ENCODE measurements around the gene RAB3GAP2. TPM values are rescaled to one million over a fixed set of nuclear protein-coding genes. Genes with fewer than 3 reads are reported as not detected.
A peak's percentile ranks its signal among the peaks of the same experiment; 100 is the strongest.
"Not testable (repeated sequence)": the region's sequence is repeated elsewhere in the genome, so short reads cannot be mapped to it uniquely, and the experiment has no call there.

The RAB3GAP2 gene
- total RNA-seq, 2 donors from 2014 or later = 43.2 to 51.5 TPM

DNA sequence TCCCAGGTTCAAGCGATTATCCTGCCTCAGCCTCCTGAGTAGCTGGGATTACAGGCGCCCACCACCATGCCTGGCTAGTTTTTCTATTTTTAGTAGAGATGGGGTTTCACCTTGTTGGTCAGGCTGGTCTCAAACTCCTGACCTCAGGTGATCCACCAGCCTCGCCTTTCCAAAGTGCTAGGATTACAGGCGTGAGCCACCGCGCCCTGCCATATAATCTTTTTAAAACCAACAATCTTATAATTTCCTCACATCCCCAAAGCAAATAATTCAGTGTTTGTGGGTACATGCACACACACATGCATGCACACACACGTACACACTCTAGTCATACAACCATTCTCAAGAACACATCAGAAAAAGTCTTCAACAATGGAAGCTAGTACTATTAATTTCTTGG is 113.7 kb downstream of the RAB3GAP2 start:
- H3K36me3 Mint-ChIP-seq = peaks cover 24 to 26% of the 10 kb centered on the region in 2 donors
- H3K9me3 Mint-ChIP-seq; DNase-seq (ENCODE audit: low spot score in 2 of 2); H3K27ac Mint-ChIP-seq; ATAC-seq: not testable (repeated sequence)

DNA sequence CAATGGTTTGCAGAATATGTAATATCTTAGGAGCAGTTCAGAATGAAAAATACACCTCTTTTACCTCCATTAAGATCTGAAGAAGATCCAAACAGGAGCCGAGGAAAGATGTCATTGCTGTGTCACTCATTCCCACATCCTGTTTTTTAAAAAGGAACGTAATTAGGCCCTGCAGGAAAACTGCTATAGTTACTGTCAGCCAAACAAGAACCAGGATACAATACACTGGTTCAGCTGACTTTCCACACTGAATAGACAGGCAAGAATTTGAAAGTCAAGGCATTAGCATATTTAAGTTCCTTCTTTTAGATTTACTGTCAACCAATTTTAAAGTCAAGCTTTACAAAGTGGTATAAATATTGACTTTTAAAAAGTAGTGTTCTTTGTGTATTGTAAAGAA is 114.5 kb downstream of the RAB3GAP2 start:
- H3K36me3 Mint-ChIP-seq = peaks cover 24 to 26% of the 10 kb centered on the region in 2 donors
- peak overlapping the region in 1 of 2 donors; percentile 16 for H3K27ac Mint-ChIP-seq
- H3K9me3 Mint-ChIP-seq = no peaks in the 10 kb centered on the region
- ATAC-seq = no peak
- no peak for DNase-seq (ENCODE audit: low spot score in 2 of 2)

DNA sequence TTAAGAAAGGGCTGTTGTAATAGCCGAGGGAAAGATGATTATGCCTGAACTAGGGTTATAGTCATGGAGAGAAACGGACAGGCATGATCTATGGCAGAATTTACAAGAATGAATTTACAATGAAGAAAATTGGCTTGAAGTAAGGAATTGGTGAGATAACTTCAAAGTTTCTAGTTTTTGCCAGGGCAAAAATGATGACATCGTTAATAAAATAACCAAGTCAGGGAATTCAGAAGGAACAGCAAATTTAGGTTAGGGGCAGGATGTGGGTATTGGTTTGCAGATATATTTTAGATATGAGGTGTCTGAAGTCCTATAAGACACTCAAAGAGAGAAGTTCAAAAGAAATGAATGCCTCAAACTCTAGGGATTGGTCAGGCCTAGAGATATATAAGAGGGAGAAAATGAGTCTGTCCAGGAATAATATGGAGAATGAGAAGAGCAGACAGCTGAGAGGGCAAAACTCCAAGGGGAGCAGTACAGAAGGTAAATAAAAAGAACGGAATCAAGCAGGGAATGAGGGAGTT is 115.6 kb downstream of the RAB3GAP2 start:
- peak in 1 of 2 donors; percentile 26 for ATAC-seq
- Mint-ChIP-seq H3K36me3 (peaks cover 24 to 26% of the 10 kb centered on the region in 2 donors), H3K27ac (peak overlapping the region in 1 of 2 donors; percentile 39), H3K9me3 (no peaks in the 10 kb centered on the region)
- no peak for DNase-seq (ENCODE audit: low spot score in 2 of 2)

DNA sequence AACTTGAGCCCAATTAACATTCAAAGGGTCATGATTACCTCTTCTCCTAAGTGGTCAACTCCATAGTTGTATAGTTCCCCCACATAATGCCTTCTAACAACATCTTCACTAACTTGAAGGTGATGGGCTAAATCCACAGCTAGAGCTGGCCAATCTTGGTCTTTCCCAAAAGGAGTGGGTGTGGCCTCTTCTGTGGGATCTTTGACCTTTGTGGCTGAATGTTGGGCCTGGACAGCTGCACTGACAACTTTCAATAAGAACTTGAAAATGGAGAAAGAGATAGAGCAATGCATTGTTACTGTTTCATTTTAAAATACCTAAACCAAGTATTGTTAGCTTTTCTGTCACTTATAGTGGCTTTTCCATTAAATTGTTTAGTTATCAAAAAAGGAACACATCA is 119.1 kb downstream of the RAB3GAP2 start:
- ATAC-seq (no peak), DNase-seq (ENCODE audit: low spot score in 2 of 2) (no peak)
- no peaks in the 10 kb centered on the region for H3K9me3 Mint-ChIP-seq
- H3K27ac Mint-ChIP-seq = no peak overlapping the region
- peaks cover 15 to 17% of the 10 kb centered on the region in 2 donors for H3K36me3 Mint-ChIP-seq

DNA sequence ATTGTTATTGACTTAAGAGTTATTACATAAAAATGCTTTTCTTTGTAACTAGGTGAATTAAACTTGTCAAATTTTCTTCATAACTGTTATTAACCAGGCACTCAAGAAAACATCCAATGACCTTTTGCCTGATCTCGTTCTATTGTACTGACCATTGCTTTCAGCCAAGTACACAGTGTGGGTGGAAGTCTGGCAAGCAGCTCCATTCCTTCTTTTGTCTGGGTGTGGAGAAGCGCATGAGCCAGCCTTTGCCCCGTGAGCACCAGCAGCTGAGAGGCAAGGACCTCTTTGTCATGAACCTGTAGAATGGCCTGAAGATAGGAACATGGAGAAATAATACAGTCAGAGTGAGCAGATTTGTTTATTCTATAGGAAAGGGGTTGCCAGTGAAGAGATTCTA is 120.8 kb downstream of the RAB3GAP2 start:
- DNase-seq (ENCODE audit: low spot score in 2 of 2) = no peak
- Mint-ChIP-seq H3K36me3 (peaks cover 4 to 9% of the 10 kb centered on the region in 2 donors), H3K9me3 (no peaks in the 10 kb centered on the region), H3K27ac (no peak overlapping the region)
- no peak for ATAC-seq

DNA sequence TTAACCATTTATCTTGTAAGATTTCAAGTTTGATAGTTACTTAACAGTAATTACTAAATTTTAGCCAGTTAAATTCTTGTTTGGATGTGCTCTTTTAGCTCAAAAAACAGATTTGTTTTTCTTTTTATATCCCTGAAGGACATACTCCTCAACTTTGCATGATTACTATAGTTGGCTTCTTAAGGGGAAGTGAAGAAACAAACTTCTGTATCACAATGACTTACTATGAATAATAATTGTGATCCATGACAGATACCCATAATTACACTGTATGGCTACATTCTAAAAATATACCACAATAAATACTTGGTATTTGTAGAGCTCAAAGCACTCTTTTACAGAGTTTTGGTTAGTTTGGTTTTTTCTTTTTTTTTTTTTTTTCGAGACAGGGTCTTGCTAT is 122.5 kb downstream of the RAB3GAP2 start:
- no peaks in the 10 kb centered on the region for H3K9me3 Mint-ChIP-seq
- no peak for DNase-seq (ENCODE audit: low spot score in 2 of 2)
- peak overlapping the region; percentile 25 to 60 for H3K27ac Mint-ChIP-seq
- H3K36me3 Mint-ChIP-seq = peaks cover 11 to 13% of the 10 kb centered on the region in 2 donors
- ATAC-seq = no peak

DNA sequence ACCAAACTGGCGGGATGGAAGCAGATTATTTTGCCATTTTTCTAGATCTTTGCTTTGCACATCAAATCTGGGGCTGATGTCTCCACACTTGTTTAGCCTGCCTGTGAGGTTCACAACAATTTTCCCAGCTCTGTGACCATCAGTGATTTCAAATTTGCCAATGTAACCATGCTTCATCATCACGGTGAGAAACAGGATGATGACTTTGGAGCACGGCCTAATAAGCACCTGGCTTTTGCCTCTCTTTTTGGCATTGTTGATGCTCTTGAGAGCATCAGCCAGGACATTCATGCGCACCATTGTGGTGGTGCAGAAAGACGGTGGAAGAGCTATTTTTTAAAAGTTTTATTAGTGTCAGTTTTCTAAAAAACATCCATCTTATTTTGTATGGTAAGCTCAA is 128.2 kb downstream of the RAB3GAP2 start:
- no peak overlapping the region for H3K27ac Mint-ChIP-seq
- H3K9me3 Mint-ChIP-seq = no peaks in the 10 kb centered on the region
- DNase-seq (ENCODE audit: low spot score in 2 of 2) (no peak), ATAC-seq (no peak)
- peaks cover 17 to 25% of the 10 kb centered on the region in 2 donors for H3K36me3 Mint-ChIP-seq

DNA sequence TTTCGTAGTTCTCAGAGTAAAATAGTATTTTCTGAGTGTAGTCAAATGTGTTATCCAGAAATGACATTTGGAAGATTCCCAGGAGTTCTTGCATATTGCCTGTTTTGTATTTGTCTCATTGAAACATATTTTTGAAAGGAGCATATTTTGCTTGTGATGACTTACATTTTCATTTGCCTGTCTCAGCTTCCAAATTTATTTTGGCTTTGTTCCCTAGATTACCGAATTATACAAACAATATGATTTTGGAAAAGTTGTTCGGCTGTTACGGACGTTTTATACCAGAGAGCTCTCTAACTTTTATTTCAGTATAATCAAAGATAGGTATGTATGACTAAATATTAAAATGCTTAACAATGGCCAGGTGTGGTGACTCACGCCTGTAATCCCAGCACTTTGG is 132.3 kb downstream of the RAB3GAP2 start:
- ATAC-seq (no peak), DNase-seq (ENCODE audit: low spot score in 2 of 2) (no peak)
- peak overlapping the region in 1 of 2 donors; percentile 55 for H3K27ac Mint-ChIP-seq
- no peaks in the 10 kb centered on the region for H3K9me3 Mint-ChIP-seq
- peaks cover 10 to 20% of the 10 kb centered on the region in 2 donors for H3K36me3 Mint-ChIP-seq

DNA sequence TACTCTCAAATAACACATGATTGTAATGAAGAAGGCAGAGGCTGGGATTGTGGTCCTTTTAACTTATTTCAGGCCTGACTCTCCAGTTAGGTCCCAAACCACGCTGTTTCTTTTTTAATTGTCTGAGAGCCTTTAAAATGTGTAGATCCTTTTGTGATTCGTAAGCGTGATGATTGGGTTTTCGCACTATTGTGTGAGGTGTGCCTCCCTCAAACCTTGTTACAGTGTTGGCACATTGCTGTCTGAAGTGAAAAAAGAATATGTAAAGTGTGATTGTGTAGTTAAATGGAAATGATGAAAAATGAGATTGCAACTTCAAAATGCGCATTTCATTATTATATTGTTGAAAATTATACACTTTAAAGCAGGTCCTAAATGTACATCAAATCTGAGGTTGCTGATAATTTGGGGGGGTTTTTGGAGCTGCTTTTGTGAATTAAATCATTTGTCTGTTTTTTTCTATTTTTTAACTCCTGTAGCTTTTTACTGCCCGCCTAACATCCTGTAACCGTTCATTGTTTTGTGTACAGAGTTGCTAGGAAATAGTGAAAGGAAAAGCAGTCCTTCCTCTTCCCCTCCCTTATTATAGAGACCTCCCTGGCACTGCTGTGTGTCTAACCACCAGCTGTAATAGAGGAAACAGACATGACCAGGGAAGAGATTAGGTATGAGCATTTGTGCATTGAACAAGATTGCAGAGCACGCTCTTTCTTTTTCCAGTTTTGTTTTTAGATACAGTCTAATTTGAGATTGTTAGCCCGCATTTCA is 135.1 kb downstream of the RAB3GAP2 start:
- Mint-ChIP-seq H3K36me3 (peaks cover 18 to 33% of the 10 kb centered on the region in 2 donors), H3K9me3 (no peaks in the 10 kb centered on the region), H3K27ac (peak overlapping the region in 1 of 2 donors; percentile 48)
- no peak for DNase-seq (ENCODE audit: low spot score in 2 of 2)
- peak in 1 of 2 donors; percentile 50 for ATAC-seq

DNA sequence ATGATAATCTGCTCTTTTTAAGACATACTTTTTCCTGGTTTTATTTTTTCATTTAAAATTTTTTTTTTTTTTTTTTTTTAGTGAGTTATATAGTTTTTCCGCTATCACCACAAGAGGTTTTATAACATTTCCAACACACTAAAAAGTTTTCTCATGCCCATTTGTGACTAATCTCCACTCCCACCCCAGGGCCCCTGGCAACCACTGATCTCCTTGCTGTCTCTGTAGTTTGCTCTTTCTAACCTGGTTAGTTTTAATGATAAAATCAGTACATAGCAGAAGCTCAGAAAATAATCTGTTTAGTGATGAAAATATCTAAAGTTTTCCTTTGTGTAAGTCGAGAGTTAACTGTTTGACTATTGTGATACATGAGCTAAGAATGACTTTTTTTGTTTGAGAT is 136.5 kb downstream of the RAB3GAP2 start:
- ATAC-seq = peak in 1 of 2 donors; percentile 53
- Mint-ChIP-seq H3K9me3 (no peaks in the 10 kb centered on the region), H3K27ac (peak overlapping the region in 1 of 2 donors; percentile 0), H3K36me3 (peaks cover 17 to 37% of the 10 kb centered on the region in 2 donors)
- no peak for DNase-seq (ENCODE audit: low spot score in 2 of 2)

DNA sequence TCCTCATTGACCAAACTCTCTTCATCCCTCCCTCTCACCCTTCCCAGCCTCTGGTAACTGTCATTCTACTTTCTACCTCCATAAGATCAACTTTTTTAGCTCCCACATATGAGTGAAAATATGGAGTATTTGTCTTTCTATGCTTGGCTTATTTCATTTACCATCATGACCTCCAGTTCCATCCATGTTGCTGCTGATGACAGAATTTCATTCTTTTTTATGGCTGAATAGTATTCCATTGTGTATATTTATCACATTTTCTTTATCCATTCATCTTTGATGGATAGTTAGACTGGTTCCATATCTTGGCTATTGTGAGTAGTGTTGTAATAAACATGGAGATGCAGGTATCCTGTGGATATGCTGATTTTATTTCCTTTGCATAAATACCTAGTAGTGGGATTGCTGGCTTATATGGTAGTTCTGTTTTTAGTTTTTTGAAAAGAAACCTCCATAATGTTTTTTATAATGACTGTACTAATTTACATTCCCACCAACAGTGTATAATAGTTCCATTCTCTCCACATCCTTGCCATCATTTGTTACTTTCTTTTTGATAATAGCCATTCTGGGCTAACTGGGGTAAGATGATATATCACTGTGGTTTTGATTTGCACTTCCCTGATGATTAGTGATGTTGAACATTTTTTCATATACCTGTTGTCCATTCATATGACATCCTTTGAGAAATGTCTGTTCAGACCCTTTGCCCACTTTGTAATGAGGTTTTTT is 142.6 kb downstream of the RAB3GAP2 start:
- Mint-ChIP-seq H3K9me3 (no peaks in the 10 kb centered on the region), H3K27ac (peak overlapping the region in 1 of 2 donors; percentile 40), H3K36me3 (peaks cover 30 to 34% of the 10 kb centered on the region in 2 donors)
- peak in 1 of 2 donors; percentile 40 for ATAC-seq
- no peak for DNase-seq (ENCODE audit: low spot score in 2 of 2)

DNA sequence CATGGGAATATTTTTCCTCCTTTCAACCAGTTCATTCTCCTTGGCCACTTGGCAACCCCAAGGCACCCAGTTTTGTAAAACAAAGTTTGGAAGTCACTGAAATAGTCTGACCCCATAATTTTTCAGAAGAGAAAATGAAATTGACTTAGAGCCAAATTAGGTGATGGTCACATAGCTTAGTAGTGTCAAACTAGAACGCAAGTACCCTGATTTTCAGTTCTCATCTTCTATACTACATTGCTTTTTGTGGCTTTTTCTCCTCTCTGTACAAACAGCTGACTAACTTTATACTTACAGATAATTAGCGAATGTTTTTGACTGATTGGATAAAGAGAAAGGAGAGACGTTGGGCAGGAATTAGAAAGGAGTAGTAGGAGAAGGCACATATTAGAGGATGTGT is 145.2 kb downstream of the RAB3GAP2 start:
- no peak overlapping the region for H3K27ac Mint-ChIP-seq
- no peaks in the 10 kb centered on the region for H3K9me3 Mint-ChIP-seq
- ATAC-seq (no peak), DNase-seq (ENCODE audit: low spot score in 2 of 2) (no peak)
- H3K36me3 Mint-ChIP-seq = peaks cover 16 to 28% of the 10 kb centered on the region in 2 donors

DNA sequence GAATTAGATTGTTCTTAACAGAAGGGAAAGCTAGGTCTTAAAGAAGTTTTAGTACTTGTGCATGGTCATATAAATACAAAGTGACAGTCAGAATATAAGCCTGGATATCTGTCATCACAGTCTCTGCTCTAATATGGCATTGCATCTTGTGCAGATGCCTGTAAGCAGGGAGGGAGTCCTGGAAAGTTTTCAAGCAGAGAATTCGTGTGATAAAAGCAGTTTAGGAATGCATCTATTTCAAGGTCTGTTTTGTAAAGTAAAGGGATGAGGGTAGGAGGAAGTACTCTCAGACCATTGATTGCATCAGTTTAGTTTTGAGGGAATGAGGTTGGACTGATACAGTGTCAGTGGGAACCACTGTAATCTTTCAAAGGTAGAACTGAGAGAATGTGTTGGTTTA is 147.7 kb downstream of the RAB3GAP2 start:
- no peaks in the 10 kb centered on the region for H3K9me3 Mint-ChIP-seq
- peaks cover 4 to 14% of the 10 kb centered on the region in 2 donors for H3K36me3 Mint-ChIP-seq
- DNase-seq (ENCODE audit: low spot score in 2 of 2) (no peak), ATAC-seq (no peak)
- H3K27ac Mint-ChIP-seq = peak overlapping the region in 1 of 2 donors; percentile 0

DNA sequence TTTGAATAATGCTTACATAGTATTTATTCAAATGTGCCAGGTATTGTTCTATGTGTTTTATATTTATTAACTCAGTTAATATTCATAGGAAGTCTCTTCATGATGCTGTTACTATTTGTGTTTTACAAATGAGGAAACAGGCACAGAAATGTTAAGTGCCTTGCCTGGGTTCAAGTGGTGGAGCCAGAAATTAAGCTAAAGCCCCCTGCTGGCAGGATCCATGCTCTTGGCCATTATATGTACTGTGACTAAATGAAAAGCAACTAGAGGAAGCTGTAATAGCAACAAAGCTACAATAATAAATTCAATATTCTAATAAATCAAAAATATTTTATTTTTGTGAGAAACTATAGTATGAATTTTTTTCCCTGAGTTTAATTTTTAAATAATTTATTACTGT is 148.4 kb downstream of the RAB3GAP2 start:
- peaks cover 0 to 10% of the 10 kb centered on the region in 2 donors for H3K36me3 Mint-ChIP-seq
- no peak for ATAC-seq
- no peak for DNase-seq (ENCODE audit: low spot score in 2 of 2)
- no peak overlapping the region for H3K27ac Mint-ChIP-seq
- H3K9me3 Mint-ChIP-seq = no peaks in the 10 kb centered on the region

DNA sequence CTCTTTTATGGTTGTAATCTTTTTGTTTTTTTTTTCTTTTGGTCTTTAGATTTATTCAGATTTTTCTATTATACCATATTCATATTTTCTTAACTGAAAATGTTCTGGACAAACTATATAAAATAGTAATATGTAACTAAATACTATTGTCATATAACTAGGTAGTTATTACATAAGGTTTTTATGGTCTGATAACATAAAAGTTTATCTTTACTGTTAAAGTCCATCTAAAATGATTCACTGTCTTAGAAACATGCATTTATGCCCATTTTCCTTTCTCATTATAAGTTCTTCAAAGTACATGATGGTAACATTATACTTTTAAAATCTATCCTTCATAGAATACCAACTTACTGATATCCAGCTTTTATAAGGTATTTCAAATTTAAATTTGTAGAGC is 149.2 kb downstream of the RAB3GAP2 start:
- peaks cover 0 to 4% of the 10 kb centered on the region in 2 donors for H3K36me3 Mint-ChIP-seq

DNA sequence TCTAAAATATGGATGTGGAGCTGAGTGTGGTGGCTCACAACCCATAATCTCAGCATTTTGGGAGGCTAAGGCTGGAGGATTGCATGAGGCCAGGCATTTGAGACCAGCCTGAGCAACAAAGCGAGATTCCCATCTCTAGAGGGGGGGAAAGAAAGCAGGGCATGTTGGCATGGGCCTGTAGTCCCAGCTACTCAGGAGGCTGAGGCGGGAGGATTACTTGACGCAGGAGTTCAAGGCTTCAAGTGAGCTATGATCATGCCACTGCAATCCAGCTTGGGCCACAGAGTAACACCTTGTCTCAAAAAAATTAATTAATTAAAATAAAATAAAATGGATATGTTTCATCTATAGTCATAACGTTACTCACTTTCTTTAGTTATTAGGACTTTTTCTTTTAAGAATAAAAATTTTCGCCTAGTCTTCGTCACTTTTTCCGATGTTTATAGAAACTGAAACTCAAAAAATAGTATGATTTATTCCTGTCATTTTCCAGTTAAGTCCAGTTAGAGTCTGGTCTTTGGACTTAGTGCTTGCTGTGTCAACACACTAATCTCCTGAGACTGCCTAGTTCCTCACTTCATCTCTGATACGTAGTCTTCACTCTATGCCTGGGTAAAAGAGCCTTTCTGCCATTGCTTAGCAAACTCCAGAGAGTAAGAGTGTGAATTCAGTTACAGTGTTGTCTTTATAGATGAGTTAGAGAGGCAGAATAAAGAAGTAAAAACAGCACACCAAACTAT is 150.3 kb downstream of the RAB3GAP2 start:
- no peak for ATAC-seq
- no peaks in the 10 kb centered on the region for H3K9me3 Mint-ChIP-seq
- no peak for DNase-seq (ENCODE audit: low spot score in 2 of 2)
- H3K27ac Mint-ChIP-seq = peak overlapping the region in 1 of 2 donors; percentile 82
- peaks cover 0 to 4% of the 10 kb centered on the region in 2 donors for H3K36me3 Mint-ChIP-seq

More for the DNA sequence above, 149.2 kb downstream of the RAB3GAP2 start:
- Mint-ChIP-seq H3K27ac (no peak overlapping the region), H3K9me3 (no peaks in the 10 kb centered on the region)
- DNase-seq (ENCODE audit: low spot score in 2 of 2) = no peak
- no peak for ATAC-seq
